ENCODE results near the gene JMJD4.
"Not testable (repeated sequence)": the region's sequence is repeated elsewhere in the genome, so short reads cannot be mapped to it uniquely, and the experiment has no call there.

The JMJD4 gene

GRCh38 chr1:227733751-227734545, 1.2 kb downstream of the JMJD4 start:
- no peak for DNase-seq (ENCODE audit: low read depth in 1 of 2, low spot score in 1 of 2)

GRCh38 chr1:227733309-227733705, 1.8 kb downstream of the JMJD4 start:
- no peak for DNase-seq (ENCODE audit: low read depth in 1 of 2, low spot score in 1 of 2)

- DNase-seq (ENCODE audit: low read depth in 1 of 2, low spot score in 1 of 2) = no peak
These were observed 2.4 kb downstream of the JMJD4 start for GRCh38 chr1:227732586-227733308.

- no peak for DNase-seq (ENCODE audit: low read depth in 1 of 2, low spot score in 1 of 2)
These were observed 3.2 kb downstream of the JMJD4 start for GRCh38 chr1:227731696-227732585.

- no peak for DNase-seq (ENCODE audit: low read depth in 1 of 2, low spot score in 1 of 2)
These were observed 3.8 kb downstream of the JMJD4 start for GRCh38 chr1:227731241-227731677.

- no peak for DNase-seq (ENCODE audit: low read depth in 1 of 2, low spot score in 1 of 2)
These were observed 4.4 kb downstream of the JMJD4 start for GRCh38 chr1:227730630-227731151.

- DNase-seq (ENCODE audit: low read depth in 1 of 2, low spot score in 1 of 2) = peak in 1 of 2 donors; percentile 42
These were observed 5.0 kb downstream of the JMJD4 start for GRCh38 chr1:227729881-227730629.

GRCh38 chr1:227729144-227729880, 5.8 kb downstream of the JMJD4 start:
- no peak for DNase-seq (ENCODE audit: low read depth in 1 of 2, low spot score in 1 of 2)

- DNase-seq (ENCODE audit: low read depth in 1 of 2, low spot score in 1 of 2) = no peak
These were observed 6.3 kb downstream of the JMJD4 start for GRCh38 chr1:227728892-227729143.

- DNase-seq (ENCODE audit: low read depth in 1 of 2, low spot score in 1 of 2) = peak in 1 of 2 donors; percentile 57
These were observed 6.8 kb downstream of the JMJD4 start for GRCh38 chr1:227728059-227728891.

- DNase-seq (ENCODE audit: low read depth in 1 of 2, low spot score in 1 of 2) = no peak
These were observed 8.0 kb downstream of the JMJD4 start for GRCh38 chr1:227726924-227727599.

- DNase-seq (ENCODE audit: low read depth in 1 of 2, low spot score in 1 of 2) = no peak
These were observed 8.8 kb downstream of the JMJD4 start for GRCh38 chr1:227726318-227726717.

- DNase-seq (ENCODE audit: low read depth in 1 of 2, low spot score in 1 of 2) = no peak
These were observed 10.1 kb downstream of the JMJD4 start for GRCh38 chr1:227725046-227725445.

- no peak for DNase-seq (ENCODE audit: low read depth in 1 of 2, low spot score in 1 of 2)
These were observed 11.6 kb downstream of the JMJD4 start for GRCh38 chr1:227723474-227723873.

GRCh38 chr1:227718932-227719331, 16.2 kb downstream of the JMJD4 start:
- no peak for DNase-seq (ENCODE audit: low read depth in 1 of 2, low spot score in 1 of 2)

GRCh38 chr1:227712648-227713047, 22.5 kb downstream of the JMJD4 start:
- DNase-seq (ENCODE audit: low read depth in 1 of 2, low spot score in 1 of 2) = no peak

GRCh38 chr1:227710474-227710873, 24.6 kb downstream of the JMJD4 start:
- DNase-seq (ENCODE audit: low read depth in 1 of 2, low spot score in 1 of 2) = not testable (repeated sequence)

GRCh38 chr1:227709451-227709850, 25.7 kb downstream of the JMJD4 start:
- no peak for DNase-seq (ENCODE audit: low read depth in 1 of 2, low spot score in 1 of 2)

GRCh38 chr1:227707846-227708245, 27.3 kb downstream of the JMJD4 start:
- no peak for DNase-seq (ENCODE audit: low read depth in 1 of 2, low spot score in 1 of 2)

Data from stimulated activated CD4-positive, alpha-beta T cell treated with anti-CD3 and anti-CD28 coated beads, Interleukin-15, amount 100 ng/mL, for 1 hour (primary cell).